GM18870 (cell line): ENCODE measurements around the gene GALNT2.

ENCODE experiments used
- ATAC-seq: cut with Tn5 transposase; IDR thresholded peaks from one replicate; pipeline ENCODE4 v1.9.1; 2021; ENCODE audit warnings: moderate library complexity; ENCODE audit not compliant: unreplicated experiment

GALNT2 gene

DNA sequence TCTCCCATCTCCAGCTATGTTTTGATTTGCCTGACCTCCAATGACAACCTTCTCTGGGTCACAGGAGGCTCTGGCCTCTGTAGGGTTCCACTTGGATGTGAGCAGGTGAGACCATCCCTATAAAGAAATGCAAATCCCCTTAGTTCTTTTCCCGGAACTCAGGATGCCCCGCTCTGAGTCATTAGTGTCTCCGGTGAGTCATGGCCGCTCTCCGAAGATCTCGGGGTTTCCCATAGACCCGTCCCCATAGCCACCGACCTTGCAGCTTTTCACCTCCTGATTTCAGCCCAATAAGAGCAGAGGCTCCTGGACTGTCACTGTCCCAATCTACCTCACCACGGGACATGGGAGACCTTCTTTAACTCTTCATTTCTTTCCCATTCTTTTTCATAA is 260.9 kb downstream of the GALNT2 start:
- ATAC-seq: no peak

DNA sequence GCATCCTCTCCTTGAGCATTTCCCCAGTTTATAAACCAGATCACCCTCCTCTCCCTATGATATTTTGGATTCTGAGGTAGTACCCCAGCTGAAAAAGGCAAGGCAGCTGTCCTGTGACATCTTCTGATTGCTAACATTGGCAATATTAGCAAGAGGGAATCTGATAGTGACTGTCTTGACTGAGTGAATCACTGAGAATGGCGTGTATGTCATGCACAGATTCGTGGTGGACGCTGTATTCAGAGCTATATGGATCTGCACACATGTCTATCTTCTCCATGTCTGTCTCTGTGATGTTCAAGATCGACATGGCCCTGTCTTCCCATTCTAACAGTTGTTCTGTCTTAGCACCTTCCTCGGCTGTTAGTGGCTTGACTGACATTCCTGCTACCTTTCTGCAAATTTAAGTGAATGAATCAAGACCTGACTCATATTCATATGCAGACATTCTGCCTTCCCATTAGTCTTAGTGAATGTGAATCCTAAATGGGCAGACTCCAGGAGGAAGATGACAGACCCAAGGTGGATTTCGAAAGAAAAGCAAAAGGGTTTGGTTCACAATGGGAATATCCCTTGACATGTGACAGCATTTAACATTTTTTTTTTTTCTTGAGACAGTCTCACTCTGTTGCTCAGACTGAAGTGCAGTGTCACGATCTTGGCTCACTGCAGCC is 261.4 kb downstream of the GALNT2 start:
- ATAC-seq: no peak

DNA sequence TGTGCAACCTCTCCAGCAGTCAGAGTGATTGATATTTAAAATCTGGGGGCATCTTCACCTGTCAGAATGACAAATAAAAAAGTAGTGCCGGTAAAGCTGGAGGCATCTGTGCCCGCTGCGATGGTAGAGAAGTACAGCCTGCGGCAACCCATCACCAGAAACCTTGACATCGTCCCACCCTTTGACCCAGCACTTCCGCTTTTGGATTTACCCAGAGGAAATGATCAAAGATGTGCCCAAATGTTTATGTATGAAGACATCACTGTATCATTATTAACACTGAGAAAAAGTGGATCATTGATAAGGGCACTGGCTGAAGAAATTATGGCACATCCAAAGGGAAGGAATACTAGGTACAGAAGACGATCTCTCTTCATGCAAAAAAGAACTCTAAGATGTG is 263.1 kb downstream of the GALNT2 start:
- ATAC-seq: no peak
